ENCODE results near the gene CEP170B.
"Not testable (repeated sequence)": the region's sequence is repeated elsewhere in the genome, so short reads cannot be mapped to it uniquely, and the experiment has no call there.

The CEP170B gene

GRCh38 chr14:104879983-104880565 is 15.0 kb downstream of the CEP170B start:
- no peak for DNase-seq

GRCh38 chr14:104880584-104881210 is 15.6 kb downstream of the CEP170B start:
- no peak for DNase-seq

- DNase-seq = no peak
These were observed 16.4 kb downstream of the CEP170B start for GRCh38 chr14:104881369-104881979.

GRCh38 chr14:104882325-104882973 is 17.4 kb downstream of the CEP170B start:
- DNase-seq = no peak

- DNase-seq = peak; percentile 1
These were observed 18.1 kb downstream of the CEP170B start for GRCh38 chr14:104882991-104883660.

GRCh38 chr14:104883681-104884361 is 18.8 kb downstream of the CEP170B start:
- peak; percentile 1 for DNase-seq

GRCh38 chr14:104884381-104884780 is 19.3 kb downstream of the CEP170B start:
- peak; percentile 0 for DNase-seq

- DNase-seq = peak; percentile 1
These were observed 20.2 kb downstream of the CEP170B start for GRCh38 chr14:104885031-104885972.

GRCh38 chr14:104885973-104886689 is 21.1 kb downstream of the CEP170B start:
- DNase-seq = peak; percentile 0

GRCh38 chr14:104886690-104887622 is 21.9 kb downstream of the CEP170B start:
- peak; percentile 1 for DNase-seq

GRCh38 chr14:104887623-104888488 is 22.8 kb downstream of the CEP170B start:
- peak; percentile 1 for DNase-seq

GRCh38 chr14:104888489-104889374 is 23.7 kb downstream of the CEP170B start:
- DNase-seq = peak; percentile 0

GRCh38 chr14:104889375-104889757 is 24.3 kb downstream of the CEP170B start:
- DNase-seq = no peak

- not testable (repeated sequence) for DNase-seq
These were observed 25.2 kb downstream of the CEP170B start for GRCh38 chr14:104890292-104890691.

- no peak for DNase-seq
These were observed 26.1 kb downstream of the CEP170B start for GRCh38 chr14:104891121-104891551.

GRCh38 chr14:104891664-104892530 is 26.8 kb downstream of the CEP170B start:
- DNase-seq = no peak

Data from stimulated activated CD4-positive, alpha-beta T cell treated with anti-CD3 and anti-CD28 coated beads, Interleukin-4, amount 100 ng/mL, for 1 hour (primary cell).